BE2C (cell line): ENCODE data around the gene ZC3H8.
"Not testable (repeated sequence)": the region's sequence is repeated elsewhere in the genome, so short reads cannot be mapped to it uniquely, and the experiment has no call there.

Experiments
- DNase-seq: peaks from one replicate; pipeline ENCODE4 v3.0.0-alpha.2; 2020
- H3K27me3 ChIP-seq: fragments of 250-450 bp; sonication (Bioruptor Pico); 2 replicates; pipeline ENCODE4 v1.5.1; 2020; ENCODE audit warnings: mild to moderate bottlenecking
- H3K36me3 ChIP-seq: fragments of 250-450 bp; sonication (Bioruptor Pico); 2 replicates; pipeline ENCODE4 v1.5.1; 2020; ENCODE audit warnings: mild to moderate bottlenecking
- H3K4me1 ChIP-seq: fragments of 250-450 bp; sonication (Bioruptor Pico); 2 replicates; pipeline ENCODE4 v1.5.1; 2020
- H3K4me3 ChIP-seq: 2 replicates; pipeline ENCODE4 v1.5.1; 2011; ENCODE audit warnings: low read depth, low read length
- H3K9me3 ChIP-seq: fragments of 250-450 bp; sonication (Bioruptor Pico); 2 replicates; pipeline ENCODE4 v1.5.1; 2020
- TF ChIP-seq, protein P1 (sequence below): IDR thresholded peaks from 2 replicates; pipeline ENCODE4 v1.5.1; 2012; ENCODE audit warnings: mild to moderate bottlenecking, low read depth, low read length

Gene ZC3H8

DNA sequence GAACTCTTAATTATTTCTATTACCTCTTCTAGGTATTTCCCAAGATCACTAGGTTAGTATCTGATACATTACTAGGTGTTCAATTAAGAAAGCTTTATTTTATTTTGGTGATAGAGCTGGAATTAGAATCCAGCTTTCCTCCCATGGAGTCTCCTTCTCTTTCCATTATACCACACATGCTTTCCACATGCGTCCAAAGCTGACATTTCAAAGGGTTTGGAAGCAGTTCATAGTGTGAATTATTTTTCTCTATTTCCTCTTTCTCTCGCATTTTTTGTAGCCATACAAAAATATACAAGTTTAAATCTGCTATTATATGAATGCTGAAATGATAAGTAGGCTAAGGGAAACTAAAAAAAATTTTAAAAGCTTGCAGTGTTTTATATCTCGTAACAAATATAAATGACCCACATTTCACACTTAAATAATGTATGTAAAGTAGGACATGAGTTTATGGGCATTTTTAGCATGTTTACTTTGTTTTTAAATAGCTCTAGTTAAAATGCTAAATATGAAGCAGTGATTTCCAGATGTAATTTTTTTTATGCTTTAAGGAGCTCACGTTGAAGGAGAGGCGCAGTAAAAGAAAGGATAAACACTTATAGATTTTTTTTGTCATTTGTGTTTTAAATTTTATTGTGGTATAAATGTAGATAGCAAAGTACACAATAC lies 40.7 kb upstream of the ZC3H8 start:
- TF ChIP-seq, protein P1, sequence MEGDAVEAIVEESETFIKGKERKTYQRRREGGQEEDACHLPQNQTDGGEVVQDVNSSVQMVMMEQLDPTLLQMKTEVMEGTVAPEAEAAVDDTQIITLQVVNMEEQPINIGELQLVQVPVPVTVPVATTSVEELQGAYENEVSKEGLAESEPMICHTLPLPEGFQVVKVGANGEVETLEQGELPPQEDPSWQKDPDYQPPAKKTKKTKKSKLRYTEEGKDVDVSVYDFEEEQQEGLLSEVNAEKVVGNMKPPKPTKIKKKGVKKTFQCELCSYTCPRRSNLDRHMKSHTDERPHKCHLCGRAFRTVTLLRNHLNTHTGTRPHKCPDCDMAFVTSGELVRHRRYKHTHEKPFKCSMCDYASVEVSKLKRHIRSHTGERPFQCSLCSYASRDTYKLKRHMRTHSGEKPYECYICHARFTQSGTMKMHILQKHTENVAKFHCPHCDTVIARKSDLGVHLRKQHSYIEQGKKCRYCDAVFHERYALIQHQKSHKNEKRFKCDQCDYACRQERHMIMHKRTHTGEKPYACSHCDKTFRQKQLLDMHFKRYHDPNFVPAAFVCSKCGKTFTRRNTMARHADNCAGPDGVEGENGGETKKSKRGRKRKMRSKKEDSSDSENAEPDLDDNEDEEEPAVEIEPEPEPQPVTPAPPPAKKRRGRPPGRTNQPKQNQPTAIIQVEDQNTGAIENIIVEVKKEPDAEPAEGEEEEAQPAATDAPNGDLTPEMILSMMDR = no peak
- Histone ChIP-seq H3K9me3 (no peaks in the 10 kb centered on the region), H3K4me1 (no peaks in the 10 kb centered on the region), H3K27me3 (no peaks in the 10 kb centered on the region), H3K36me3 (no peaks in the 10 kb centered on the region), H3K4me3 (no peak overlapping the region)
- no peak for DNase-seq

DNA sequence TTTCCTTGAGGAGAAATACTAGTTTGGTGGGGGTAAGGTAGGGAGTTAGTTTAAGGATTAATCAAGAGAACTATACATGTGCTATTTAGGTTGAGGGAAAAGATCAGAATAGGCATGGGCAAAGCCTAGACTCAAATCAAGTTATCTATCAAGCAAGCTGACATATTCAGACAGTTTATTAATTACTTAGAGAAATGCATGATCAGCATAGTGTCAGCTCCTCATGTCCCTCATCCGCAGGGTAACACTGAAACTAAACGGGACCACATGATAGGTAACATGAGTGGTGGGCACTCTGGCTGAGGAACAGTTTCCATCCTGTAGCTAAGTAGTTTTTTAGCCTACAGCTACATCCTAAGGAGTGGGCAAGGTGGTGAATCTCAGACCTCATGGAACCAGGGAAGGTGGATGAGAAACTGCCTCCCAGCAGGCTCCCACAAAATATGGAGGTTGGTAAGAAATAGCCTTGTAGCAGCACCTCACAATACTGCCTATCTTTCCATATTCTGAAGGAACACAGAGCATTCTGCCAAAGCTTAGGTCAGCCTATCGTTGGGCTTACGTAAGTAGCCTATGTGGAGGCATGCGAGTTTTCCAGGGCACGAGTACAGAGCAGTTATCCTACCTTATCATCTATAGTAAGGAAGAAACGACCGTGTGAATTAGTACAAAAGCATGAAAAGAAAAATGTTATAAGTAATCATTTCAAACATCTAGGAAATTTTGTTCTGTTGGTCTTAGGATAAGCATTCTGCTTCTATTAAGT lies 39.0 kb upstream of the ZC3H8 start:
- Histone ChIP-seq H3K27me3 (no peaks in the 10 kb centered on the region), H3K9me3 (no peaks in the 10 kb centered on the region), H3K4me1 (no peaks in the 10 kb centered on the region), H3K36me3 (no peaks in the 10 kb centered on the region), H3K4me3 (no peak overlapping the region)
- TF ChIP-seq, protein P1 = no peak
- no peak for DNase-seq

DNA sequence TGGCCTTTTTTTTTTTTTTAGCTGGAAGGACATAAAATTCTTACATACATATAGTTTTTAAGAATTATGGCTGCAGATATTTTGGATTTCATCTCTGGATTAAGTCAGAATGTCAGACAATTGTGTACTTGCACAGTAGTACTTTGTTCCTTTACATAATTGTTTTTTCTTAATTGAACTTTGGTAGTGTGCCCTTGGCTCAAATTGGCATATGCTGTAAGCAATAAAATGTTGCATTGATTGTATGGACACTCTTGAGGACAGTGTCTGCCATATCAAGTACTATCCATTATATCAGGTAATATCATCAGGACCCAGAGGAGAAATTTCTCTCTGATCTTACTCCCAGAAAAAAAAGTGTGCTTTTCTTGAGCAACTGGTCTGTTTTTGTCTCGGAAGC lies 35.8 kb upstream of the ZC3H8 start:
- Histone ChIP-seq H3K9me3 (no peaks in the 10 kb centered on the region), H3K36me3 (no peaks in the 10 kb centered on the region), H3K27me3 (no peaks in the 10 kb centered on the region), H3K4me3 (no peak overlapping the region), H3K4me1 (no peaks in the 10 kb centered on the region)
- TF ChIP-seq, protein P1 = no peak
- DNase-seq = no peak

DNA sequence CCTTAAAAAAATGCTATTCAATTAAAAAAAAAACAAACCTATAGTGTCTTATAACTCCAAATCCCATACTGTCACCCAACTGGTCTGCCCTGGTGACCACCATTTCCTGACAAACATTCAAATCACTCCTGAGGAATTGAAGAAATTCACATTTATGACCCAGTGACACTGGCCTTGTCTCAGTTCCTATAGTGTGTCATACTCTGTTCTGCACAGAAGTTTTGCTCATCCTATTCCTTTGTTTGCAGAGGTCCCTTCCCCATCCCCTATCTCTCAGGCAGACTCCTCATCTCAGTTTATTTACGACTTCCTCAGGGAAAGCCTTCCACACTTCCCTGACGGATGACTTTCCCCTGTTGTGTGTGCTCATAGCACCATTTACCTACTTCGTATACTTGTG lies 35.2 kb upstream of the ZC3H8 start:
- no peaks in the 10 kb centered on the region for H3K27me3 ChIP-seq
- no peak for DNase-seq
- TF ChIP-seq, protein P1 = no peak
- H3K4me3 ChIP-seq = no peak overlapping the region
- H3K36me3 ChIP-seq = no peaks in the 10 kb centered on the region
- H3K4me1 ChIP-seq = no peaks in the 10 kb centered on the region
- no peaks in the 10 kb centered on the region for H3K9me3 ChIP-seq

DNA sequence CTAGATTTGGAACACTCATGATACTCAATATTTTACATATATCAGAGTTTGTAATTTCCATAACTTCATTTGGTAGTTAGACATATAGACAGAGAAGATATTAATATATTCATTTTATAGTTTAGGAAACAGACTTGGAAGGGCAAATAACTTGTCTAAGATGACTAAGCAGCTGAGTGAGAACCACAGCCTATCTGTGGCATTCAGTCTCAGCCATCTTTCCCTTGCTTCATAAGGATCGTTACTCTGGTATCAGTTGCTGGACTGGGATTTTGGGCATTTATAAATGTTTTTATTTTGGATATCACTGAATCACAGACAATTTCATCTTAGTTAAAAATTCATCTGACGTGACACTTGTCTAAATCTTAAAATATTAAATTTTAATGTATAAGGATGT lies 28.7 kb upstream of the ZC3H8 start:
- DNase-seq, H3K4me1 ChIP-seq, H3K9me3 ChIP-seq, H3K36me3 ChIP-seq, H3K4me3 ChIP-seq, H3K27me3 ChIP-seq: not testable (repeated sequence)

DNA sequence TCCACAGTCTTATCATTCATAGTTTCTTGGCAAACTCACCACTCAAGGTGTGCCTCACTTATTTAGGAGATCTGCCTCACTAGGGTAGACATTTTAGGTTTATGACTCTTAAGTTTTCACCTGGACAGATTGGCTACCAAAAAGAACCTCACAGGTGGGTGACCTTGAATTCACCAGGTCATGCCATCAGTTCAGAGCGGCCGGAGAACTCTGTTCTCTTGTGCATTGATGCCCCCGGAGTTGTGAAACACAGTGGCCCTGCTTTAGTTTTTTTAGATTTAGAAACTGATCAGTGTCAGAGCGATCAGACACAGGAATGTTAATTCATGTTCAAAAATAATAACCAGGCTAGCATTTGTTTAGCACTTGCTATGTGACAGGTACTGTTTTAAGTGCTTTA lies 27.2 kb upstream of the ZC3H8 start:
- not testable (repeated sequence) for H3K4me3 ChIP-seq, DNase-seq, H3K36me3 ChIP-seq, H3K4me1 ChIP-seq, H3K9me3 ChIP-seq, H3K27me3 ChIP-seq

DNA sequence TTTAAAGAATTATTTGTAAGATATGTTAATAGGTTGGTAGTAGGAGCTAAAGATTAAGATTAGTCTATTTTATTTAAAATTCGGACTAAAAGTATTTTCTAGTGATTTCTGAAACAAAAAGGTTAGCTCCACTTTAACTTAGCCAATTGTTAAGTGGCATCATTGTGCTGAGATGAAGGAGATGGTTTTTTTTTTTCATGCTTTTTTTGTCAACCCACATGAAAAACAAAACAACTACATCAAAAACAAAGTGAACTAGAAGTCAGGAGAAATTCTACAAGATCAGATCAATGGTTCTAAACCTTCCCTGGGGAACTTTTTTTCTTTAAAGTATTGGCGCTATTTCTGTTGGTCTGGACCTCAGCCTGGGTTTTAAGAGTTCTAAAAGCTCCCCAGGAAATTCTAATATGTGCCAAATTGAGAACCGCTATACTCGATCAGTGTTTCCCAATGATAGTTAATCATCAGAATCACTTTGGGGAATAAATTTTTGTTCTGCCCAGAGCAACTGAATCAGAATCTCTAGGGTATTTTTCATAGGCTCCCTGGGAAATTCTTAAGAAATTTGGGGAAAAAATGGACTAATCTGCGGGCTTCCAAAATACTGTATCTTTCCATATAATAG lies 22.9 kb upstream of the ZC3H8 start:
- no peaks in the 10 kb centered on the region for H3K9me3 ChIP-seq
- no peaks in the 10 kb centered on the region for H3K27me3 ChIP-seq
- no peak for DNase-seq
- no peaks in the 10 kb centered on the region for H3K36me3 ChIP-seq
- H3K4me1 ChIP-seq = no peaks in the 10 kb centered on the region
- TF ChIP-seq, protein P1 = no peak
- H3K4me3 ChIP-seq = no peak overlapping the region
